ENCODE measurements around the gene MBD3.

DNA sequence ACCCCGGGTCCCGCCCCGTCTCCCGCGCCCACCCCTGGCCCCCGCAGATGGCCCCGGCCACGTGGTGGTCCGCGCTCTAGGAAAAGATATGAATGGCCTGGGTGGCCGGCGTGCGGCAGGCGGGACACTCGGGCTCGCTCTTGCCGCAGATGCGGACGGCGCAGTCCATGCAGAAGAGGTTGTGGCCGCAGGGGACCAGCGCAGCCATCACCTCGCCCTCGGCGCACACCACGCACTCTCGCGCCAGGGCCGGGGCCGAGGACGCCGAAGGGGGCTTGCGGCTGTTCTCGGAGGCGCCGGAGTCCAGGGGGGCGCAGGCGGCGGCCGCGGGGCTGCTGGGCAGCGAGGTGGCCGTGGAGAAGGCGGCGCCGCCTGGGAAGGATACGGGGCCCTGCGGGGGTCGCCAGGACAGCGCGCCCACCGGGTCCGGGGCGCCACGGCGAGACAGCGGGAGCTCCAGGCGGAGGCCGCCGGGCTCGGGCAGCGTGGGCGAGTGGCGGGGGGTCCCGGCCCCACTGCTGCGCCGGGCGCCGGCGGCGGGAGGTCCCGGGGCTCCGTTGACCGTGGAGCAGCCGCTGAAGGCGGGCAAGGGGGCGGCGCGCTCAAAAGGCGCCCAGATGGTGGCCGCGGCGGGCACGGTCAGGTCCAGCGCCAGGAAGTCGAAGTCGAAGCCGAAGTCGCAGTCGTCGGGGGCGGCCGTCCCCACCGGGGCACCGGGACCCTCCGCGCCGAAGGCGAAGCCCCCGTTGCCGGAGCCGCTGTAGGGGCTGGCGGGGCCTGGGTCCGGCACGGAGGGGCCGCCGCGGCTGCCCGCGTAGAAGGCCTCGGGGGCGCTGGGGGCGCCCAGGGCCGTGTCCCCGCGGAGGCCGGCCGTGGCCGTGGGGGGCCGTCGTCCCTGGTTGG, 36.9 kb downstream of the MBD3 start:
- TF ChIP-seq, protein P1, sequence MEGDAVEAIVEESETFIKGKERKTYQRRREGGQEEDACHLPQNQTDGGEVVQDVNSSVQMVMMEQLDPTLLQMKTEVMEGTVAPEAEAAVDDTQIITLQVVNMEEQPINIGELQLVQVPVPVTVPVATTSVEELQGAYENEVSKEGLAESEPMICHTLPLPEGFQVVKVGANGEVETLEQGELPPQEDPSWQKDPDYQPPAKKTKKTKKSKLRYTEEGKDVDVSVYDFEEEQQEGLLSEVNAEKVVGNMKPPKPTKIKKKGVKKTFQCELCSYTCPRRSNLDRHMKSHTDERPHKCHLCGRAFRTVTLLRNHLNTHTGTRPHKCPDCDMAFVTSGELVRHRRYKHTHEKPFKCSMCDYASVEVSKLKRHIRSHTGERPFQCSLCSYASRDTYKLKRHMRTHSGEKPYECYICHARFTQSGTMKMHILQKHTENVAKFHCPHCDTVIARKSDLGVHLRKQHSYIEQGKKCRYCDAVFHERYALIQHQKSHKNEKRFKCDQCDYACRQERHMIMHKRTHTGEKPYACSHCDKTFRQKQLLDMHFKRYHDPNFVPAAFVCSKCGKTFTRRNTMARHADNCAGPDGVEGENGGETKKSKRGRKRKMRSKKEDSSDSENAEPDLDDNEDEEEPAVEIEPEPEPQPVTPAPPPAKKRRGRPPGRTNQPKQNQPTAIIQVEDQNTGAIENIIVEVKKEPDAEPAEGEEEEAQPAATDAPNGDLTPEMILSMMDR (IDR thresholded peaks at IDR 0.05; ENCODE audit: low read length) = no peak
- TF ChIP-seq EZH2 (optimal IDR thresholded peaks at IDR 0.05; ENCODE audit: low read depth, low read length) = no peak
